Fibroblast of skin of abdomen (primary cell): ENCODE results near the gene RHEB.

ENCODE experiments used
- DNase-seq: peaks from one replicate; pipeline ENCODE4 v3.0.0-alpha.2; 2013

RHEB gene

GRCh38 chr7:151430391-151431205 lies 89.1 kb downstream of the RHEB start:
- no peak for DNase-seq

DNA sequence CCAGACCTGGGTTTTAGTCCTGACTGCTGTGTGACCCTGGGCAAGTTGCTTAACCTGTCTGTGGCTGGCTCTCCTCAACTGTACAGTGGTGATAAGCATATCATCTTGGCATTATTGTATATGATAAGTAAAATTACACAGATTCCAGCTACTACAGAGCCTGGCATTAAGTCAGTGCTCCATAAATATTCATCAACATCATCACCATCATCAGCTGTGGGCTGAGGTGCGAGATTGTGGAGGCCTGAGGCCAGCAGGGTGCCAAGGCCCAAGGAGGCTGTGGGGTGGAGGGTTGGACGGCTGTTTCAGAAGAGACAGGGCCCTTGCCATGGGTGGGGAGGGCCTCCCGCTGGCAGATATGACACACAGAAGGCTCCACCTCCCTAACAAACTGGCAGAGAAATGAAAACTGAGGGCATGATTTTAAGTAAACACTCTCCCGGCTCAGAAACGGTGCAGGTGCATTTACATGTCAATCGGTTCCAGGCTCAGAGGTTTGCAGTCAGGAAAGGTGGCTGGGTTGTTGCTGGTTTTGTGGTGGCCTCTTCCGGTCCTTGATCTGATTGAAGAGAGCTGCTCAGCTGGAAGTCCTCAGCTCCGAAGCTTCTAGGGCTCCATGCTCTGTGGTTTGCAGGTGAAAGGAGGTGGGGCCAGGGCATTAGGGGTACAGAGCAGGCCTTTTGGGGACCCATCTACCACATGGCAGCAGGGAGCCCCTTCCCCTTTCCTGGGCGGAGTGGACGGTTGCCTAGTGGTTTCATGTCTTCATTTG lies 89.9 kb downstream of the RHEB start:
- no peak for DNase-seq

GRCh38 chr7:151429237-151429559 lies 90.5 kb downstream of the RHEB start:
- DNase-seq, result no peak

DNA sequence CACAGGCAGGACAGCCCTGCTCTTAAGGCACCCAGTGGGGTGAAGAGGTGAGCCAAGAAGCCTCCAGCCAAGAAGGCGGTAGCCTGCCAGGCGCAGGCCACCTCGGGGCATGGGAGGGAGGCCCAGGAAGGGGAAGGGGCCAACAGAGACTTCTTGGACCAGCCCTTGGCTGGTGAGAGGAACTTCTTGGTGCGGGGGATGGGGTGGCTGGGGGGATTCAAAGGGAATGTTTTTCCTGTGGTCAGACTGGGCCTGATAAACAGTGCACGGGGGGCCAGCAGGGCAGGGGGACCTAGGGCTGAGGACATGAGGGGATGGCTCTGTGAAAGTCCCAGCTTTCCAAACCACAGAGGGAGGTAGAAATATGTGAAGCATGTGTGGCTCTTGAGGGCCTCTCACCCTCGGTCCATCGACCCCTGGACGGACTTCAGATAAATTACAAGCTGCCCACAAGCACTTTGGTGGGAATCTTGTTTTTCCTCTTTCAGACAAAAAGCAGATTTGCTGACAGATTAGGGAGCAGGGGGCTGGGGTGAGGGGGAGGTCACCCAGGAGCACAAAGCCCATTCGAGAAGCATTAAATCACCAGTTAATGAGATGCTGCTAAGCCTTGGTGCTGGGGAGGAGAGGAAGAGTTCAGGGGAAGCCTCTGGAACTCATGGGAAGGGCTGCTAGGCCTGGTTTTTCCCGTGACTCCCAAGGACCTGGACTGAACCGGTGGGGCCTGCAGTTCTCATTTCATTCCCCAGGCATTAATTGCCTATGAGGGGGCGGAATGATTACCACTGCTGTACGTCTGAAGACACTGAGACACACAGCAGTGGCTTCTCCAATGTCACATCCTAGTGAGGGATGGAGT lies 91.1 kb downstream of the RHEB start:
- peak; percentile 66 for DNase-seq

DNA sequence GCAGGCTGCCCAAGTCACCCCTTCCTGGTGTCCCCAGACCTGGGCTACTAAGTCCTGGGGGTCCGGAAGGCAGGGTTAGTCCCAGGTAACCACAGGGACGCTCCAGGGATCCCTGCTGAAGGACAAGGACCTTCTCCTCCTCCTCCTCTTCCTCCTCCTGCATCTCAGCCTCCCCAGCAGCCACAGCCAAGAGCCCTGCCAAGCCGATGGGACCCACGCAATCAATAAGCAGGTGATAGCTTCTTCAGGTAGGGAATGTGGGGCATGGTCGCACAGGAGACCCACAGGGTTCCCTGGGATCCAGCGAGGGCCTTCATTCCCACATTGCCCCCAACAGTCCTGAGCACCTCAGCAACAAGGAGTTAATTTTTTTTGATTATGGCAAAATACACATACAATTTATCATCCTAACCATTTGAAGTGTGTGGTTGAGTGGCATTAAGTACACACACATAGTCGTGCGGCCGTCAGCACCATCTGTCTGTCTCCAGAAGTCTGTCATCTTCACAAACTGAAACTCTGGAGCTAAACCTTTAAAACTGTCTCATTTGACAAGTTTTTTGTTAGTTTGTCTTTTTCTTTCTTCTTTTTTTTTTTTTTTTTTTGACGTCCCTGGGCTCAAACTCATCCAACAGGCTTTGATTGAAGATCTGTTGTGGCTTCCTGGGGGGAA lies 91.9 kb downstream of the RHEB start:
- no peak for DNase-seq

- no peak for DNase-seq
Observed at GRCh38 chr7:151426904-151427704, 92.6 kb downstream of the RHEB start.

DNA sequence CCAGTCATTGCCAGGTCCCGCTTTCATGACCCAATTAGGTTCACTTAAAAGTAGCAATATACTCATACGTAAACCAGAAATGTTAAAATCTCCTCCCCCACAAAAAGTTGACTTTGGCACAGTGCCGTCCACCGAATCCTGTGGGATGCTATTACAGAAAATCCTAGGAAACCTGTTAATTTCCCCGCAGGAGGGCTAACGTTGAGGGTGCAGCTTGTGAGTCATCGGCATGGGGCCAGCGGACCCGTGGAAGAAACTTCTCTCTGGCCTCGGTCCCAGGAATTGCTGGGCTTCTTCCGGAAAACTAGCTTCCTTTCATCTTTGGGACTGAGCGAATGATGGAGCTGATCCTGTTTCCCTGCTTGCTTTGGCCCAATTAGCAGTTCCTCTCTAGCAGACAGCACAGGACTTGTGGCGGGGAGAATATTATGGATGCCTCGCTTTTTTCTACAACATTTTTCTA lies 93.2 kb downstream of the RHEB start:
- DNase-seq, result peak; percentile 89

DNA sequence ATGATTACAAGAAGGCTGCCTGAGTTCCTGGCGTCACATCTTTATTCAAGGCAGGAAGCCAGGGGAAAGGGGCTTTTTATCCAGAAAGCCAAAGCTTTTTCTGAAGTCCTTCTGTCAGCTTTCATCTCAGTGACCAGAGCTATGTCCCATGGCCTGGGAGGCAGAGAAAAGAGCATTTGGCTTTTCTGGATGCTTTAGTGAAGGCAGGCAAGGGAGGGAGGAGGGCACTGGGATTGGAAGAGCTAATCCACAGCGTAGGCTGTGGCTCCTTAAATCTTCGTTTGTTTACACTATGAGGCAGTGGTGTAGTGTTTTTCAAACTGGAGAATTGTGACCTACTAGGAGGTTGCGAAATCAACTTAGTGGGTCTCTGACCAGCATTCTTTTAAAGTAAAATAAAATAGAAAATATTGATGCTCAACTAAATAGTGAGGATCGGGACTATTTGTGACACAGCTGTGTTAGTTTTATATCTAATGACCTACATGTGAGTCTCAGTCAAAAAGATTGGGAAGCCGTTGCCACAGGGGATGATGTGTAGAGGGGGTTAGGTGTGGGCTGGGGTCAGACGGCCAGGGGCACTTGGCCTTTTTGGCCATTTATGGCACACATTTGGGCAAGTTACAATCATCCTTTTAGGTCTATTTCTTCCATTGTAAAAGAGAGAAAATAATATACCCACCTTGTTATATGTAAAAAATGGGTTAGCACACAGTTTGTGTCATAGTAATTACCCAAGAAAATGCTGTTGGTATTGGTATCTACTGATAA lies 93.8 kb downstream of the RHEB start:
- peak; percentile 27 for DNase-seq

DNA sequence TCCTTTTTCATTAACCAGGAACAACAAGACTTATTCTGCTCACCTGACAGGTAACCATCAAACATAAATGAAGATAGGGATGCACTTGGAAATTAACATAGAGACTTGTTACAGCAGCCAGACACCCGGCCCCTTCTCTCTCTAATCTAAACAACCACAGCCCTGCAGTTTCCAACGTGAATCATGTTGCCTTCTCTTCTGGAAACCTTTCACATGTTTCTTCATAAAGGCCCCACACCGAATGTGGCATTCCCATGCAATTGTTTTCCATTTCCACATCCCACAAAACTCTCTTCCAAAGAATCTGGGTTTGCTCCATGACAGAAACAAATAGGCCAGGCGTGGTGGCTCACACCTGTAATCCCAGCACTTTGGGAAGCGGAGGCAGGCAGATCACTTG lies 94.9 kb downstream of the RHEB start:
- DNase-seq, result no peak

- no peak for DNase-seq
Observed at GRCh38 chr7:151423936-151424335, 95.8 kb downstream of the RHEB start.

DNA sequence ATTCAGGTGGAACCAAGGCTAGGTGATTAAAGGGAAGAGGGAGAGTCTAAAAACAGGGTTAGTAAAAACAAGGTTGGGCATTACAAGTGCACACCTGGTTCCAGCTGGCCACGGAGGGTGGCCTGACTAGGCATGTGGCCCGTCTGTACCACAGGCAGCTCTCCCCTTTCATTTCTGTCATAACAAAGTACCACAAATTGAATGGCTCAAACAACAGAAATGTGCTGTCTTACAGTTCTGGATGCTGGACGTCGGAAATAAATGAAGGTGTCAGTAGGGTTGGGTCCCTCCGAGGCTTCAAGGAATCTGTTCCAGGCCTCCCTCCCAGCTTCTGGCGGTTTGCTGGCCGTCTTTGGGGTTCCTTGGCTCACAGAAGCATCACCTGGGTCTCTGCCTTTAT lies 96.5 kb downstream of the RHEB start:
- DNase-seq, result no peak

- DNase-seq, result no peak
Observed at GRCh38 chr7:151422212-151422611, 97.5 kb downstream of the RHEB start.

DNA sequence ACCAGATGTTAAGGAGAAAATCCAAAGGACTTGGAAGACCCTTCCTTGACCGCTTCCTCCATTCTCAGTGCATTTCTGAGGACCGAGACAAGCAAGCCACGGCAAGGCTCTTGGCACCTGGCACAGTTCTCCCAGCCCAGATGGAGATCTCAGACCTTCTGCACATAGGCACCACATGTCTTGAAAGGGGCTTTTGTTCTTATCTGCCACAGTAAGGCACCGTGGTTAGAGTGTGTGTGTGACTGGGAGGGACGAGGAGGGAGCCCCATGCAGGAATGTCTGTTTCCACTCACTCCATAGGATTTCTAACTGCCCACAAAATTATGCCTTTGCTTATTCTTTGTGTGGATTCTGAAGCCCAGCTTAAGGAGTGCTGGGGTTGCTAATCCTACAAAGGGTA lies 99.6 kb downstream of the RHEB start:
- no peak for DNase-seq

DNA sequence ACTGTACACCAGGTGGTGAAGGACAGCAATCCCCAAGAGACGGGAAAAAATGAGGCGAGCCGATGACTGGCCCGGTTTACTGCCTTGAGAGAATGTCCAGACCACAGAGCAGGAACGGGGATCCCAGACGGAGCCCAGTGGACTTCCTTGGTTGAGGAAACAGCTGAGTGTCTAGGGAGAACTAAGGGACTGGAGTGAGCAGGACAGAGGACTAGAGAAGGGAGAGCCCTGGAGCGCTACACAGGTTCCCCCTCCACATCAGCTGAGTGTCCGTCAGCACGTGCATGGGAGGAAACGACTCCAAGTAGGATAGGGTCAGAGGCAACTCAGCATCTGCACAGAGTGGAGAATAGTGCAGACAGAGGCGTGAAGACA lies 102.8 kb downstream of the RHEB start:
- no peak for DNase-seq

GRCh38 chr7:151416112-151416940 lies 103.4 kb downstream of the RHEB start:
- DNase-seq, result no peak
